ENCODE results near the gene HOXD4.

GRCh38 chr2:176154576-176155252, 3.4 kb downstream of the HOXD4 start:
- TF ChIP-seq CTCF (IDR thresholded peaks at IDR 0.05) (no peak), POLR2A (IDR thresholded peaks at IDR 0.05) (no peak)

All from transverse colon (tissue), 3 donors.